Activated naive CD4-positive, alpha-beta T cell treated with anti-CD3 and anti-CD28 coated beads for 36 hours (primary cell): Measurements from ENCODE around the gene BAIAP2L2. TPM values are rescaled to one million over a fixed set of nuclear protein-coding genes. Genes with fewer than 3 reads are reported as not detected.

Experiments
- CTCF ChIA-PET: fragments of 350-600 bp; sonication (Branson Sonifier 250); formaldehyde crosslinking; loops from one replicate; lab custom pipeline; 2021; ENCODE audit warnings: antibody characterized with exemption; lab: Charles Lee
- DNase-seq: peaks from one replicate; pipeline ENCODE4 v3.0.0-alpha.2; 2020
- H3K27ac Mint-ChIP-seq: one replicate; pipeline ENCODE4 v1.8.0; 2021; ENCODE audit warnings: mild to moderate bottlenecking, mixed read lengths
- H3K27me3 Mint-ChIP-seq: one replicate; pipeline ENCODE4 v1.8.0; 2021; ENCODE audit warnings: low read depth, mixed read lengths
- H3K36me3 Mint-ChIP-seq: one replicate; pipeline ENCODE4 v1.8.0; 2021; ENCODE audit warnings: low read depth, mixed read lengths
- H3K4me1 Mint-ChIP-seq: one replicate; pipeline ENCODE4 v1.8.0; 2021; ENCODE audit warnings: low read depth, mixed read lengths
- H3K4me3 Mint-ChIP-seq: one replicate; pipeline ENCODE4 v1.8.0; 2021; ENCODE audit warnings: mild to moderate bottlenecking, moderate library complexity, mixed read lengths
- H3K9me3 Mint-ChIP-seq: one replicate; pipeline ENCODE4 v1.8.0; 2021; ENCODE audit warnings: mixed read lengths
- intact Hi-C: fragments of 100-400 bp; cut with micrococcal nuclease; formaldehyde crosslinking; loops from one replicate; pipeline ENCODE4 v1.15.1; 2023
- total RNA-seq, 2 experiments: library from RNA; stranded (reverse); gene quantifications; one replicate each; pipeline ENCODE4 v1.2.3, GENCODE V29; 2021

BAIAP2L2 gene
- total RNA-seq, 2 experiments from 2014 or later = 1.2 to 1.6 TPM

GRCh38 chr22:38110863-38111852 is 674 bp upstream of the BAIAP2L2 start:
- DNase-seq = no peak
- H3K27ac Mint-ChIP-seq = no peak overlapping the region
- intact Hi-C loops = no loop called here

GRCh38 chr22:38109371-38110001 is 998 bp downstream of the BAIAP2L2 start:
- CTCF ChIA-PET = no interaction called here
- H3K27me3 Mint-ChIP-seq = no peaks in the 10 kb centered on the region
- DNase-seq = no peak
- no peak overlapping the region for H3K27ac Mint-ChIP-seq
- no peaks in the 10 kb centered on the region for H3K36me3 Mint-ChIP-seq
- no peaks in the 10 kb centered on the region for H3K9me3 Mint-ChIP-seq
- H3K4me1 Mint-ChIP-seq = no peaks in the 10 kb centered on the region
- intact Hi-C loops = no loop called here
- H3K4me3 Mint-ChIP-seq = no peak overlapping the region

More at GRCh38 chr22:38110863-38111852, 674 bp upstream of the BAIAP2L2 start:
- Mint-ChIP-seq H3K9me3 (no peaks in the 10 kb centered on the region), H3K4me1 (no peaks in the 10 kb centered on the region), H3K36me3 (no peaks in the 10 kb centered on the region), H3K27me3 (no peaks in the 10 kb centered on the region), H3K4me3 (no peak overlapping the region)
- CTCF ChIA-PET = interaction anchor here (0.6 kb wide), 1 partner anchor 67 kb away, joined by 3 read pairs; no protein-coding TSS in a partner anchor

GRCh38 chr22:38108561-38109319 is 1.7 kb downstream of the BAIAP2L2 start:
- H3K36me3 Mint-ChIP-seq = no peaks in the 10 kb centered on the region
- H3K9me3 Mint-ChIP-seq = no peaks in the 10 kb centered on the region
- no peak overlapping the region for H3K27ac Mint-ChIP-seq
- no peaks in the 10 kb centered on the region for H3K27me3 Mint-ChIP-seq
- no peak overlapping the region for H3K4me3 Mint-ChIP-seq
- CTCF ChIA-PET = no interaction called here
- intact Hi-C loops = no loop called here
- H3K4me1 Mint-ChIP-seq = no peaks in the 10 kb centered on the region
- no peak for DNase-seq

GRCh38 chr22:38107692-38108515 is 2.6 kb downstream of the BAIAP2L2 start:
- Mint-ChIP-seq H3K4me1 (no peaks in the 10 kb centered on the region), H3K9me3 (no peaks in the 10 kb centered on the region), H3K27ac (no peak overlapping the region), H3K27me3 (no peaks in the 10 kb centered on the region), H3K4me3 (no peak overlapping the region), H3K36me3 (no peaks in the 10 kb centered on the region)
- CTCF ChIA-PET = interaction anchor here (1.2 kb wide), 1 partner anchor 10 kb away, joined by 6 read pairs; no protein-coding TSS in a partner anchor
- intact Hi-C loops = no loop called here
- no peak for DNase-seq

- H3K4me1 Mint-ChIP-seq = no peaks in the 10 kb centered on the region
- CTCF ChIA-PET = interaction anchor here (1.2 kb wide), 1 partner anchor 9 kb away, joined by 6 read pairs; no protein-coding TSS in a partner anchor
- no peak overlapping the region for H3K4me3 Mint-ChIP-seq
These were observed 3.5 kb downstream of the BAIAP2L2 start for GRCh38 chr22:38106814-38107578.

GRCh38 chr22:38104084-38104483 is 6.4 kb downstream of the BAIAP2L2 start:
- no peaks in the 10 kb centered on the region for H3K4me1 Mint-ChIP-seq
- CTCF ChIA-PET = interaction anchor here (0.6 to 1.5 kb wide), 4 partner anchors 28 to 560 kb away, joined by 3 to 5 read pairs (median 4); no protein-coding TSS in a partner anchor

More at GRCh38 chr22:38106814-38107578, 3.5 kb downstream of the BAIAP2L2 start:
- no peak for DNase-seq
- intact Hi-C loops = no loop called here
- Mint-ChIP-seq H3K36me3 (no peaks in the 10 kb centered on the region), H3K27me3 (no peaks in the 10 kb centered on the region), H3K9me3 (no peaks in the 10 kb centered on the region), H3K27ac (no peak overlapping the region)

GRCh38 chr22:38103641-38104040 is 6.8 kb downstream of the BAIAP2L2 start:
- Mint-ChIP-seq H3K27me3 (no peaks in the 10 kb centered on the region), H3K9me3 (no peaks in the 10 kb centered on the region), H3K4me3 (no peak overlapping the region), H3K4me1 (no peaks in the 10 kb centered on the region), H3K27ac (no peak overlapping the region), H3K36me3 (no peaks in the 10 kb centered on the region)
- intact Hi-C loops = loop anchor here (5.0 kb wide), 2 partner anchors 46 to 249 kb away; partner anchors contain the start of gene PICK1
- no peak for DNase-seq
- CTCF ChIA-PET = interaction anchor here (0.6 to 1.5 kb wide), 4 partner anchors 28 to 560 kb away, joined by 3 to 5 read pairs (median 4); no protein-coding TSS in a partner anchor

More at GRCh38 chr22:38104084-38104483, 6.4 kb downstream of the BAIAP2L2 start:
- Mint-ChIP-seq H3K36me3 (no peaks in the 10 kb centered on the region), H3K4me3 (no peak overlapping the region), H3K9me3 (no peaks in the 10 kb centered on the region), H3K27me3 (no peaks in the 10 kb centered on the region), H3K27ac (no peak overlapping the region)
- DNase-seq = no peak
- intact Hi-C loops = loop anchor here (5.0 kb wide), 2 partner anchors 47 to 248 kb away; partner anchors contain the start of gene PICK1

GRCh38 chr22:38098410-38099249 is 11.9 kb downstream of the BAIAP2L2 start:
- H3K27me3 Mint-ChIP-seq = no peaks in the 10 kb centered on the region
- DNase-seq = no peak
- H3K4me1 Mint-ChIP-seq = no peaks in the 10 kb centered on the region
- H3K9me3 Mint-ChIP-seq = no peaks in the 10 kb centered on the region
- peaks cover 8% of the 10 kb centered on the region for H3K36me3 Mint-ChIP-seq
- CTCF ChIA-PET = interaction anchor here (0.8 to 1.4 kb wide), 4 partner anchors 9 to 130 kb away, joined by 3 to 6 read pairs (median 3); no protein-coding TSS in a partner anchor
- intact Hi-C loops = no loop called here
- no peak overlapping the region for H3K27ac Mint-ChIP-seq
- H3K4me3 Mint-ChIP-seq = no peak overlapping the region

GRCh38 chr22:38097557-38098409 is 12.7 kb downstream of the BAIAP2L2 start:
- no peak overlapping the region for H3K4me3 Mint-ChIP-seq
- H3K9me3 Mint-ChIP-seq = no peaks in the 10 kb centered on the region
- intact Hi-C loops = no loop called here
- CTCF ChIA-PET = interaction anchor here (0.5 to 1.4 kb wide), 5 partner anchors 9 to 143 kb away, joined by 3 to 6 read pairs (median 3); no protein-coding TSS in a partner anchor
- H3K27me3 Mint-ChIP-seq = no peaks in the 10 kb centered on the region
- peaks cover 8% of the 10 kb centered on the region for H3K36me3 Mint-ChIP-seq
- no peak for DNase-seq
- no peak overlapping the region for H3K27ac Mint-ChIP-seq
- H3K4me1 Mint-ChIP-seq = no peaks in the 10 kb centered on the region
